Stimulated activated CD4-positive, alpha-beta T cell treated with anti-CD3 and anti-CD28 coated beads, Interleukin-1b, Interleukin-23, amount 100 ng/mL, for 48 hours (primary cell): Measurements from ENCODE around the gene FRMD3.

Source experiments
- DNase-seq: peaks from one replicate; pipeline ENCODE4 v3.0.0-alpha.2; 2020

FRMD3 gene

GRCh38 chr9:83538172-83538889 lies at the start of gene FRMD3:
Gene FRMD3, minus strand, starts transcription at chr9:83538401. Its CDS starts 170 bp downstream, at chr9:83538231.
- peak; percentile 27 for DNase-seq

GRCh38 chr9:83584995-83585394 lies 46.8 kb upstream of the FRMD3 start:
- no peak for DNase-seq

- peak; percentile 31 for DNase-seq
These were observed 45.2 kb upstream of the FRMD3 start for GRCh38 chr9:83583151-83584014.

- no peak for DNase-seq
These were observed 43.8 kb upstream of the FRMD3 start for GRCh38 chr9:83582029-83582428.

GRCh38 chr9:83574482-83574881 lies 36.3 kb upstream of the FRMD3 start:
- no peak for DNase-seq

- no peak for DNase-seq
These were observed 34.3 kb upstream of the FRMD3 start for GRCh38 chr9:83572524-83572923.

- DNase-seq, result no peak
These were observed 32.2 kb upstream of the FRMD3 start for GRCh38 chr9:83570359-83570758.

GRCh38 chr9:83569326-83569725 lies 31.1 kb upstream of the FRMD3 start:
- DNase-seq, result no peak

GRCh38 chr9:83563360-83563759 lies 25.2 kb upstream of the FRMD3 start:
- DNase-seq, result no peak

- no peak for DNase-seq
These were observed 22.1 kb upstream of the FRMD3 start for GRCh38 chr9:83560169-83560826.

GRCh38 chr9:83557771-83558170 lies 19.6 kb upstream of the FRMD3 start:
- no peak for DNase-seq

GRCh38 chr9:83557317-83557716 lies 19.1 kb upstream of the FRMD3 start:
- DNase-seq, result no peak

GRCh38 chr9:83554278-83554677 lies 16.1 kb upstream of the FRMD3 start:
- DNase-seq, result no peak

GRCh38 chr9:83544002-83544698 lies 5.9 kb upstream of the FRMD3 start:
- no peak for DNase-seq

- no peak for DNase-seq
These were observed 663 bp upstream of the FRMD3 start for GRCh38 chr9:83538890-83539238.

GRCh38 chr9:83537331-83538171 lies 650 bp downstream of the FRMD3 start:
- DNase-seq, result no peak

GRCh38 chr9:83536332-83536731 lies 1.9 kb downstream of the FRMD3 start:
- no peak for DNase-seq

- DNase-seq, result no peak
These were observed 2.5 kb downstream of the FRMD3 start for GRCh38 chr9:83535736-83536135.

- no peak for DNase-seq
These were observed 4.9 kb downstream of the FRMD3 start for GRCh38 chr9:83533296-83533695.

- DNase-seq, result no peak
These were observed 11.3 kb downstream of the FRMD3 start for GRCh38 chr9:83526901-83527300.

- DNase-seq, result no peak
These were observed 12.0 kb downstream of the FRMD3 start for GRCh38 chr9:83526211-83526610.

- no peak for DNase-seq
These were observed 14.5 kb downstream of the FRMD3 start for GRCh38 chr9:83523684-83524083.
